SK-N-SH treated with all-trans-retinoic acid at 6 μM for 48 hours (cell line): Measurements from ENCODE around the gene KCNIP4.

ENCODE experiments used
- ATAC-seq: fragments of 200-7000 bp; cut with Tn5 transposase; 3 replicates; pipeline ENCODE4 v1.9.1; 2020; ENCODE audit warnings: mild to moderate bottlenecking, moderate library complexity
- ARNTL ChIP-seq: fragments of 450-650 bp; formaldehyde crosslinking; IDR thresholded peaks from 2 replicates; pipeline ENCODE4 v1.5.0; 2020; ENCODE audit warnings: low read depth, mild to moderate bottlenecking, moderate library complexity, borderline replicate concordance
- CSDC2 ChIP-seq: fragments of 250-450 bp; sonication (Bioruptor Pico); IDR thresholded peaks from 2 replicates; pipeline ENCODE4 v1.5.0; 2020; ENCODE audit warnings: mild to moderate bottlenecking, moderate library complexity
- CSRNP3 ChIP-seq: fragments of 250-450 bp; sonication (Bioruptor Pico); IDR thresholded peaks from 2 replicates; pipeline ENCODE4 v1.5.1; 2021; ENCODE audit warnings: mild to moderate bottlenecking, moderate library complexity
- ESRRG ChIP-seq: fragments of 250-450 bp; sonication (Bioruptor Pico); IDR thresholded peaks from 2 replicates; pipeline ENCODE4 v1.6.1; 2021; ENCODE audit warnings: mild to moderate bottlenecking
- GLIS3 ChIP-seq: fragments of 250-450 bp; sonication (Bioruptor Pico); IDR thresholded peaks from 2 replicates; pipeline ENCODE4 v1.5.0; 2020; ENCODE audit warnings: mild to moderate bottlenecking, moderate library complexity
- ISL1 ChIP-seq: fragments of 250-450 bp; sonication (Bioruptor Pico); IDR thresholded peaks from 2 replicates; pipeline ENCODE4 v2.1.2; 2022; ENCODE audit warnings: mild to moderate bottlenecking, moderate library complexity
- OSR1 ChIP-seq: fragments of 250-450 bp; sonication (Bioruptor Pico); IDR thresholded peaks from 2 replicates; pipeline ENCODE4 v1.8.0; 2022; ENCODE audit warnings: moderate library complexity, mild to moderate bottlenecking, inconsistent platforms
- PPARA ChIP-seq: fragments of 250-450 bp; sonication (Bioruptor Pico); IDR thresholded peaks from 2 replicates; pipeline ENCODE4 v1.5.0; 2020; ENCODE audit warnings: mild to moderate bottlenecking, borderline replicate concordance
- RARB ChIP-seq: fragments of 250-450 bp; sonication (Bioruptor Pico); IDR thresholded peaks from 2 replicates; pipeline ENCODE4 v1.8.0; 2021; ENCODE audit warnings: mild to moderate bottlenecking, moderate library complexity
- SNAI2 ChIP-seq: fragments of 250-450 bp; sonication (Bioruptor Pico); IDR thresholded peaks from 2 replicates; pipeline ENCODE4 v1.5.0; 2020; ENCODE audit warnings: mild to moderate bottlenecking, moderate library complexity
- TCF4 ChIP-seq: fragments of 250-450 bp; sonication (Bioruptor Pico); IDR thresholded peaks from 2 replicates; pipeline ENCODE4 v1.8.0; 2021; ENCODE audit warnings: mild to moderate bottlenecking, moderate library complexity, borderline replicate concordance
- TOX ChIP-seq: fragments of 250-450 bp; sonication (Bioruptor Pico); IDR thresholded peaks from 2 replicates; pipeline ENCODE4 v1.8.0; 2021; ENCODE audit warnings: mild to moderate bottlenecking, moderate library complexity, borderline replicate concordance
- ZC3H10 ChIP-seq: fragments of 250-450 bp; sonication (Bioruptor Pico); IDR thresholded peaks from 2 replicates; pipeline ENCODE4 v1.5.1; 2021; ENCODE audit warnings: mild to moderate bottlenecking, moderate library complexity
- ZFP3 ChIP-seq: fragments of 250-450 bp; sonication (Bioruptor Pico); IDR thresholded peaks from 2 replicates; pipeline ENCODE4 v1.5.0; 2020; ENCODE audit warnings: mild to moderate bottlenecking, moderate library complexity
- ZFP30 ChIP-seq: fragments of 450-650 bp; formaldehyde crosslinking; IDR thresholded peaks from 2 replicates; pipeline ENCODE4 v1.5.0; 2022; ENCODE audit warnings: mild to moderate bottlenecking, moderate library complexity
- ZNF565 ChIP-seq: fragments of 450-650 bp; formaldehyde crosslinking; conservative IDR thresholded peaks from 2 replicates; pipeline ENCODE4 v1.5.0; 2020; ENCODE audit warnings: low read depth, mild to moderate bottlenecking, moderate library complexity
- ZNF70 ChIP-seq: fragments of 450-650 bp; formaldehyde crosslinking; IDR thresholded peaks from 2 replicates; pipeline ENCODE4 v1.5.0; 2020; ENCODE audit warnings: mild to moderate bottlenecking, moderate library complexity
- ZNF8 ChIP-seq: fragments of 450-650 bp; formaldehyde crosslinking; IDR thresholded peaks from 2 replicates; pipeline ENCODE4 v1.5.0; 2020; ENCODE audit warnings: mild to moderate bottlenecking, moderate library complexity
- TF ChIP-seq, protein P1 (sequence below): fragments of 250-450 bp; sonication (Bioruptor Pico); IDR thresholded peaks from 2 replicates; pipeline ENCODE4 v1.5.0; 2020; ENCODE audit warnings: mild to moderate bottlenecking, moderate library complexity
- TF ChIP-seq, protein P2 (sequence below): fragments of 250-450 bp; sonication (Bioruptor Pico); IDR thresholded peaks from 2 replicates; pipeline ENCODE4 v1.8.0; 2021; ENCODE audit warnings: low read depth, mild to moderate bottlenecking, moderate library complexity, borderline replicate concordance
- TF ChIP-seq, protein P3 (sequence below): fragments of 250-450 bp; sonication (Bioruptor Pico); IDR thresholded peaks from 2 replicates; pipeline ENCODE4 v1.5.1; 2020; ENCODE audit warnings: low read depth, mild to moderate bottlenecking, moderate library complexity

The KCNIP4 gene

GRCh38 chr4:21733894-21734630 is 214.5 kb downstream of the KCNIP4 start (continued):
- no peak for TF ChIP-seq CSDC2 (CRISPR knock-in tag)
- peak; percentile 82 for TF ChIP-seq SNAI2 (CRISPR knock-in tag)
- TF ChIP-seq ZNF565, result 0 out of 2 replicates have a peak, but pooled peaks have one; percentile 60
- no peak for TF ChIP-seq OSR1 (CRISPR knock-in tag)
- peak; percentile 70; the same call in 1 of the 2 replicates for TF ChIP-seq ESRRG (CRISPR knock-in tag)
- peak; percentile 58; the same call in 1 of the 2 replicates for TF ChIP-seq ZC3H10 (CRISPR knock-in tag)
- 0 out of 2 replicates have a peak, but pooled peaks have one; percentile 76 for TF ChIP-seq ZFP3 (CRISPR knock-in tag)
- TF ChIP-seq ARNTL (CRISPR knock-in tag), result no peak

GRCh38 chr4:21728304-21728703 is 220.3 kb downstream of the KCNIP4 start:
- ATAC-seq, result no peak; the same call in 2 of the 3 replicates
- TF ChIP-seq, protein P1, sequence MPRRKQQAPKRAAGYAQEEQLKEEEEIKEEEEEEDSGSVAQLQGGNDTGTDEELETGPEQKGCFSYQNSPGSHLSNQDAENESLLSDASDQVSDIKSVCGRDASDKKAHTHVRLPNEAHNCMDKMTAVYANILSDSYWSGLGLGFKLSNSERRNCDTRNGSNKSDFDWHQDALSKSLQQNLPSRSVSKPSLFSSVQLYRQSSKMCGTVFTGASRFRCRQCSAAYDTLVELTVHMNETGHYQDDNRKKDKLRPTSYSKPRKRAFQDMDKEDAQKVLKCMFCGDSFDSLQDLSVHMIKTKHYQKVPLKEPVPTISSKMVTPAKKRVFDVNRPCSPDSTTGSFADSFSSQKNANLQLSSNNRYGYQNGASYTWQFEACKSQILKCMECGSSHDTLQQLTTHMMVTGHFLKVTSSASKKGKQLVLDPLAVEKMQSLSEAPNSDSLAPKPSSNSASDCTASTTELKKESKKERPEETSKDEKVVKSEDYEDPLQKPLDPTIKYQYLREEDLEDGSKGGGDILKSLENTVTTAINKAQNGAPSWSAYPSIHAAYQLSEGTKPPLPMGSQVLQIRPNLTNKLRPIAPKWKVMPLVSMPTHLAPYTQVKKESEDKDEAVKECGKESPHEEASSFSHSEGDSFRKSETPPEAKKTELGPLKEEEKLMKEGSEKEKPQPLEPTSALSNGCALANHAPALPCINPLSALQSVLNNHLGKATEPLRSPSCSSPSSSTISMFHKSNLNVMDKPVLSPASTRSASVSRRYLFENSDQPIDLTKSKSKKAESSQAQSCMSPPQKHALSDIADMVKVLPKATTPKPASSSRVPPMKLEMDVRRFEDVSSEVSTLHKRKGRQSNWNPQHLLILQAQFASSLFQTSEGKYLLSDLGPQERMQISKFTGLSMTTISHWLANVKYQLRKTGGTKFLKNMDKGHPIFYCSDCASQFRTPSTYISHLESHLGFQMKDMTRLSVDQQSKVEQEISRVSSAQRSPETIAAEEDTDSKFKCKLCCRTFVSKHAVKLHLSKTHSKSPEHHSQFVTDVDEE (CRISPR knock-in tag), result no peak
- TF ChIP-seq ESRRG (CRISPR knock-in tag), result no peak
- no peak for TF ChIP-seq ZFP30 (CRISPR knock-in tag)
- TF ChIP-seq TCF4, result no peak
- TF ChIP-seq PPARA, result no peak
- TF ChIP-seq ZNF8 (CRISPR knock-in tag), result no peak
- TF ChIP-seq SNAI2 (CRISPR knock-in tag), result no peak
- no peak for TF ChIP-seq CSDC2 (CRISPR knock-in tag)
- TF ChIP-seq ISL1 (CRISPR knock-in tag), result peak; percentile 54

GRCh38 chr4:21726255-21726815 is 222.2 kb downstream of the KCNIP4 start:
- TF ChIP-seq TOX (CRISPR knock-in tag) (no peak), ARNTL (CRISPR knock-in tag) (no peak), PPARA (no peak), TCF4 (no peak), ISL1 (CRISPR knock-in tag) (peak; percentile 65)
- TF ChIP-seq, protein P2, sequence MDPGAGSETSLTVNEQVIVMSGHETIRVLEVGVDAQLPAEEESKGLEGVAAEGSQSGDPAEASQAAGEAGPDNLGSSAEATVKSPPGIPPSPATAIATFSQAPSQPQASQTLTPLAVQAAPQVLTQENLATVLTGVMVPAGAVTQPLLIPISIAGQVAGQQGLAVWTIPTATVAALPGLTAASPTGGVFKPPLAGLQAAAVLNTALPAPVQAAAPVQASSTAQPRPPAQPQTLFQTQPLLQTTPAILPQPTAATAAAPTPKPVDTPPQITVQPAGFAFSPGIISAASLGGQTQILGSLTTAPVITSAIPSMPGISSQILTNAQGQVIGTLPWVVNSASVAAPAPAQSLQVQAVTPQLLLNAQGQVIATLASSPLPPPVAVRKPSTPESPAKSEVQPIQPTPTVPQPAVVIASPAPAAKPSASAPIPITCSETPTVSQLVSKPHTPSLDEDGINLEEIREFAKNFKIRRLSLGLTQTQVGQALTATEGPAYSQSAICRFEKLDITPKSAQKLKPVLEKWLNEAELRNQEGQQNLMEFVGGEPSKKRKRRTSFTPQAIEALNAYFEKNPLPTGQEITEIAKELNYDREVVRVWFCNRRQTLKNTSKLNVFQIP (CRISPR knock-in tag), result no peak
- peak; percentile 82 for ATAC-seq

GRCh38 chr4:21722157-21722839 is 226.3 kb downstream of the KCNIP4 start:
- TF ChIP-seq SNAI2 (CRISPR knock-in tag), result no peak
- no peak for TF ChIP-seq ZC3H10 (CRISPR knock-in tag)
- TF ChIP-seq ISL1 (CRISPR knock-in tag), result no peak
- TF ChIP-seq TCF4, result no peak
- no peak for TF ChIP-seq GLIS3 (CRISPR knock-in tag)
- TF ChIP-seq TOX (CRISPR knock-in tag), result no peak
- no peak for TF ChIP-seq ZNF70 (CRISPR knock-in tag)
- no peak for TF ChIP-seq ARNTL (CRISPR knock-in tag)
- TF ChIP-seq, protein P1 (CRISPR knock-in tag), result no peak
- TF ChIP-seq RARB (CRISPR knock-in tag), result no peak
- TF ChIP-seq CSRNP3 (CRISPR knock-in tag), result no peak
- TF ChIP-seq, protein P3, sequence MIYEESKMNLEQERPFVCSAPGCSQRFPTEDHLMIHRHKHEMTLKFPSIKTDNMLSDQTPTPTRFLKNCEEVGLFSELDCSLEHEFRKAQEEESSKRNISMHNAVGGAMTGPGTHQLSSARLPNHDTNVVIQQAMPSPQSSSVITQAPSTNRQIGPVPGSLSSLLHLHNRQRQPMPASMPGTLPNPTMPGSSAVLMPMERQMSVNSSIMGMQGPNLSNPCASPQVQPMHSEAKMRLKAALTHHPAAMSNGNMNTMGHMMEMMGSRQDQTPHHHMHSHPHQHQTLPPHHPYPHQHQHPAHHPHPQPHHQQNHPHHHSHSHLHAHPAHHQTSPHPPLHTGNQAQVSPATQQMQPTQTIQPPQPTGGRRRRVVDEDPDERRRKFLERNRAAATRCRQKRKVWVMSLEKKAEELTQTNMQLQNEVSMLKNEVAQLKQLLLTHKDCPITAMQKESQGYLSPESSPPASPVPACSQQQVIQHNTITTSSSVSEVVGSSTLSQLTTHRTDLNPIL (CRISPR knock-in tag), result no peak
- TF ChIP-seq, all 23 proteins: peak for 0

More at GRCh38 chr4:21722157-21722839, 226.3 kb downstream of the KCNIP4 start:
- ATAC-seq, result peak; percentile 24; the same call in 1 of the 3 replicates
